GM18498 (cell line): Measurements from ENCODE around the gene GCSH.

Experiments
- ATAC-seq: cut with Tn5 transposase; IDR thresholded peaks from one replicate; pipeline ENCODE4 v1.9.1; 2021; ENCODE audit warnings: mild to moderate bottlenecking, moderate library complexity; ENCODE audit not compliant: unreplicated experiment

Gene GCSH

DNA sequence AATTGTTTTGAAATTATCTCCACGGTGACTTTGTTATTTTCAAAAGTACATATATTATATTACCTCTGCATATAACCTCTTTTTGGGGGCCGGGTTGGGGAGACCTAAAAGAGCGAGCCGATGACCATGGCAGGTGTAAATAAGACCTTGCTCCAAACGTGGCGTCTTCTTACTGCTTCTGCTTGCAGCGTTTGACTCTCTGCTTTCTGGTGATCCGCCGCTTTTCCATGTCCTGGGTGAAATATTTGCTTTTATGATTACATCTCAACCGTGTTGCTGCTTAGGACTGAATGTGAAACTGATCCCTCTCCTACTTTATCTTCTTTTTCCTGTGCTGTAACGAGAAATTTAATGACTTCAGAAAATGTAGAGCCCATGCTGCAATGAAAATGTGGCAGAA is 42.4 kb downstream of the GCSH start:
- no peak for ATAC-seq

DNA sequence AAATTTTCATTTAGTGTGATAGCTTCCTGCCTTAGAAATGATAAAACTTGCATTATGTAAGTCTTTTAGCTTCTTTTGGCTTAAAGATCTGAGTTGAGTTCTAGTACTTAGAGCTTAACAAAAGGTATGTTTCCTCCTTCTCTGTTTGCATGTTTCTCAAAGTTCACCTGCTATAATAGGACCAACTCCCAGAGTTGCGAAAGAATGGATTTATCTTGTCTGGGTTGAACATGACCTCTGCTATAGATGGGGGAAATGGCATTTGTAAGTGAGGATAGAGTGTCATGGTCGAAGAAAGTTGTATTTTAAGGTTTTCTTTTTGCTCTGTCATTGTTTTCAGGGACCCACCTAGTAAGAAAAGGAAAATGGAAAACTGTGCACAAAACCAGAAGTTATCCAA is 53.4 kb downstream of the GCSH start:
- ATAC-seq, result no peak

DNA sequence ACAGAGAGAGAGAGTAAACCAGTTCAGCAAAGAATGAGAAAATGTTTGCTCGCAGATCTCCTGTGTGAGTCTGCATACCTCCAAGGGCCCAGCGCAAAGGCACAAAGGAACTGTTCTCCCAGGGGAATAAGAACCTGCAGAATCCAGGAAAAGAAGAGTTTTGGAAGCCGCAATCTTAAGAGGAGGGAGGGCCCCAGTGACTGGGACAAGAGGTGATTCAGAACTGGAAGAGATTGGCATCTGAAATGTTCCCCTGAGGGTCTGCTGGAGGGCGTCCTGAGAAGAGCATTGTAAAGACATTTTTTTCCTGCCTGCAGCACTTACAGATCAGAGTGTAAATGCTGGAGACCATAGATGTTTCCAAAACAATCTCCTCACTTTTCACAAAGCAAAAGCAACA is 54.5 kb downstream of the GCSH start:
- no peak for ATAC-seq

DNA sequence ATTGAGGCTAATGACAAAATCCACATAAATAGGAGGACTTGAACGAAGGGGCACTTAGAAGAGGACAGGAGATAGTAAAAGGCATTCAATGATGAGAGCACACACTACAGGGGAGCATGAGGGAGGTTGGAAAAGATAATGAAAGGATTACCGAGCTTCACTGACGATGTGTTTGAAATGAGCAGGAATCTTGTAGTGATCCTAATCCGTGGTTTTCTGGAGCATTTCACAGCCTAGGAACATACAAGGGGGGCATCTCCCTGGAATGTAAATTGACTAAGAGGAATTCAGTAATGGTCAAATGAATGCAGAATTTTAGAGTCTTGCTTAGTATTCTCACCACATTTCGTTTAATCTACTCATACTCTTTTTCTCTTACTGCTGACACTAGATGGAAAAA is 55.4 kb downstream of the GCSH start:
- ATAC-seq, result no peak

DNA sequence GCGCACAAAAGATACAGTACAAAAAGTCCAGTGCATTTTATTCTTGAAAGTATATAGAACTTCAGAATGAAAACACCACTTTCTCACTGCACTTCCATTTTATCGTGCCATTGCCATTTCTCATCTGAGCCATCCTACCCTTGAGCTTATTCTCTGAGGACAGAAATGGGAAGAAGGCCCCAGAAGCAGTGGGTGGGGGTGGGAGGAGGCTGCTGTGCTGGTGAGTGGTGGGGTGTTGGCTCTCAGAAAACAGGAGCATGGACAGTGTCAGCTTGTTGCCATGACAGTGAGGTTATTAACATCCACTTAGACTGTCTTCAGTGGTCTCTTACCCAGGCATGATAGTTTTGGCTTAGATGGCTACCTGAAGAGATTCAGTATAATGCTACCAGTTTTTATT is 56.1 kb downstream of the GCSH start:
- ATAC-seq, result no peak

DNA sequence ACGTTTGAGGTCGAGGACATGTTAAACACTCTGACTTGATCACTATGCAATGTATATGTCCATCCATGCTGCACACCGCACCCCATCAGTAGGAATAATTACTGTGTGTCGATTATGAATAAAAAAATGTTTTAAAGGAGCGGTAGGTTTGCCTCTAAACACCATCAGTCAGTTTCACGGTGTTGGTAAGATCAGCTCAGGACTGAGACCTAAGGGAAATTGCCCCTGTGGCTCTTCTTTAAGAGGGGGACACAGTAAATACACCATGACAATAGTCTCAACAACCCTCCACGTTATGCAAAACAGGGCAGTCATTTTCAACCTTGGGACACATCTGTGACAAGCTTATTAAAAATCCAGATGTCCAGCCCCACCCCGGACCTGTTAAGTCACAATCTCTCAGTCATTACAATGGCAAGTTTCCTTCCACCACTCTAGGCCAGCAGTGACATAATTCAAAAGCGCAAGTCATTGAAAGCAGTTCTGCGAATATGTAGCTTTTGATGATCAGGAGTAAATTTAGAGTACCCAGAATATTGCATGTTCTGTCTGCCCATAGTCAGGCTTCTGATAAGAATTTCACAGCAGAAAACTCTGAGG is 59.3 kb downstream of the GCSH start:
- no peak for ATAC-seq

DNA sequence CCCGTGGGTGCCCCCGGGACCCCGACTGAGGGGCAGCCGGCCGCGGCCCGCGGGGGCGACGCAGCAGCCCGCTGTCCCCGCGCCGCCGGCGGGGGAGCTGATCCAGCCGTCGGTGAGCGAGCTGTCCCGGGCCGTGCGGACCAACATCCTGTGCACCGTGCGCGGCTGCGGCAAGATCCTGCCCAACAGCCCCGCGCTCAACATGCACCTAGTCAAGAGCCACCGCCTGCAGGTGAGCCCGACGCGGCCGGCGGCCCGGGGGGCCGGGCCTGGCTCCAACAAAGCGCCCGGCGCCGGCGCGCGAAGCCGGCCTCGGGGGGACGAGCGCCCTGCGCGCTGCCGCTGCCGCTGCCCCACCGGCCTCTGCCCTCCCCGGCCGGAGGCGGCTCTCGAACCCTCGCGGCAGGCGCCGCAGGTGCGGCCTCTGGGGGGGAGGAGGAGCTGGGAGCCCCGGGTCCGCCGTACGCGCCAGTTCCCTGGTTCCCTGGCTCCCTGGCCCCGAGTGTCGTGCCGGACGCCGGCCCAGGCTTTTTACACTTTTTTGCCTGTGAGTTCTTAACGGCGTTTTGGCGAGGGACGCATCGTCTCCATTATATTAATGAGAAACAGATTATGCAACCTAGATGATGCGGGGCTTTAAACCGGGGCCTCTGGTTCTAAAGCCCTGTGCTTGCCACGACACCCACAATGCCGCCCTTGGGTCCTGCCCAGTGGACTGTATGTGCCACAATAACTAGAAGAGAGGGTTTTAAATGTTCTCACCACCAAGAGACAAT is 60.0 kb downstream of the GCSH start:
- peak; percentile 62 for ATAC-seq

DNA sequence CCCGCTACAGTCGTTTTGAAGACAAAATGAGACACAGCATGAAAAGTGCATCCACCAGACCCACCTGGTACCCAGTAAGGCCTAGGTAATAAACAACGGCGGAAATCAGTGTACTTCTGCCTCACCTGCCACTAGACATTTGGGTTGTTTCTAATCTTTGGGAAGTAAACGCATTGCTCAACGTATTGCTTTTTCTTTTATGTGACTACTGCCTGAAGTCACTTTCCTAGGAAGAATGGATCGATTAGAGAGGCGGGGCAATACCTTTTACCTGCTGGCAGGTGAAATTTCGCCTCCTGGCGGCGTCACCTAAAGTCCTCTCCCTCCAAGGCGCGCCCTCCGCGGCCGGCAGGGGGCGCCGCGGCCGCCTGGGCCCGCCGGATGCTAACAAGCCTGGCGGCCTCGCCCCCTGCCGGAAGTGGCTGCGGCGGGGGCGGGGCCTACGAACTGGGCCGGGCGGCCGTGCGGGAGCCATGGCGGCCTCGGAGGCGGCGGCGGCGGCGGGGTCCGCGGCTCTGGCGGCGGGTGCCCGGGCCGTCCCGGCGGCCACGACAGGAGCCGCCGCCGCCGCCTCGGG is 60.7 kb downstream of the GCSH start, which contains the start of gene ATMIN:
TSS of gene ATMIN (plus strand) at position 445 of the 577 bp plus-strand sequence. CDS start at position 474, 29 bp downstream.
- ATAC-seq, result peak; percentile 92
